NT2/D1 (cell line): ENCODE data around the gene GPR183.

ENCODE experiments used
- DNase-seq: peaks from one replicate; pipeline ENCODE4 v3.0.0-alpha.2; 2011; ENCODE audit warnings: low read depth, low spot score
- H3K27me3 ChIP-seq: 2 replicates; pipeline ENCODE4 v1.6.0; 2011; ENCODE audit warnings: mild to moderate bottlenecking; ENCODE audit not compliant: insufficient read length, insufficient read depth
- H3K36me3 ChIP-seq: 2 replicates; pipeline ENCODE4 v1.6.1; 2011; ENCODE audit warnings: mild to moderate bottlenecking, low read length, mixed read lengths; ENCODE audit not compliant: insufficient read depth, insufficient read length
- H3K4me1 ChIP-seq: 2 replicates; pipeline ENCODE4 v1.5.1; 2011; ENCODE audit not compliant: insufficient read depth, insufficient read length
- H3K4me3 ChIP-seq: 2 replicates; pipeline ENCODE4 v1.5.1; 2011; ENCODE audit warnings: low read depth; ENCODE audit not compliant: insufficient read length
- H3K9ac ChIP-seq: 2 replicates; pipeline ENCODE4 v1.6.0; 2011; ENCODE audit warnings: low read depth; ENCODE audit not compliant: insufficient read length
- H3K9me3 ChIP-seq: 2 replicates; pipeline ENCODE4 v1.5.1; 2011; ENCODE audit warnings: mild to moderate bottlenecking, low read length; ENCODE audit not compliant: insufficient read depth
- SUZ12 ChIP-seq: IDR thresholded peaks from 2 replicates; pipeline ENCODE4 v1.6.1; 2011; ENCODE audit not compliant: insufficient read length, insufficient read depth; ENCODE audit errors: extremely low read depth
- YY1 ChIP-seq: IDR thresholded peaks from 2 replicates; pipeline ENCODE4 v1.6.1; 2011; ENCODE audit not compliant: insufficient read length, insufficient read depth
- ZNF274 ChIP-seq: IDR thresholded peaks from 2 replicates; pipeline ENCODE4 v1.6.1; 2011; ENCODE audit warnings: mild to moderate bottlenecking, low read depth, low read length

GPR183 gene

GRCh38 chr13:99297331-99297730 lies 9.9 kb downstream of the GPR183 start:
- H3K9ac ChIP-seq: no peak overlapping the region
- H3K9me3 ChIP-seq: no peaks in the 10 kb centered on the region
- TF ChIP-seq ZNF274 (no peak), SUZ12 (no peak), YY1 (no peak)
- no peak for DNase-seq
- peaks cover 14% of the 10 kb centered on the region for H3K36me3 ChIP-seq
- H3K4me1 ChIP-seq: no peaks in the 10 kb centered on the region
- H3K27me3 ChIP-seq: no peaks in the 10 kb centered on the region
- no peak overlapping the region for H3K4me3 ChIP-seq

DNA sequence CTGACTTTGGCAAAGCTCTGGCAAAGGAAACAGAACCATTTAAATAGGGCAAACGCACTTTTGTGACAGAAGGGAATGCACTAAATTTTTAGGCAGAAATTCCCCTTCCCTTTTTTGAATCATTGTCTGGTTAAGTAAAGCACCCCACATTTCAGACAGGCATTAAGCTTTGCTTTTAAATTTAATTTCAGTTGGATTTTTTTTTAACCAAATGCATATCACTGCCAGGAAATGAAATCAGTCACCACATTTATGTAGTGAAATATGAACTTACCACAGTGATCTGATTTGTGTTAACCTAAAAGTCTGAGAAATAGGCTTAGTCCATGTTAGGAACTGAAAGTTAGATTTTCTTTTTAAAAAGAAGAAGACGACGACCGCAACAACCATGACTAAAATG lies 10.8 kb downstream of the GPR183 start:
- Histone ChIP-seq H3K27me3 (no peaks in the 10 kb centered on the region), H3K9ac (no peak overlapping the region), H3K36me3 (peaks cover 14% of the 10 kb centered on the region), H3K4me1 (no peaks in the 10 kb centered on the region), H3K9me3 (no peaks in the 10 kb centered on the region), H3K4me3 (no peak overlapping the region)
- TF ChIP-seq YY1: no peak
- TF ChIP-seq SUZ12: no peak
- no peak for TF ChIP-seq ZNF274
- DNase-seq: no peak

GRCh38 chr13:99295488-99296252 lies 11.5 kb downstream of the GPR183 start:
- Histone ChIP-seq H3K4me1 (no peaks in the 10 kb centered on the region), H3K36me3 (peaks cover 14% of the 10 kb centered on the region), H3K9ac (no peak overlapping the region), H3K27me3 (no peaks in the 10 kb centered on the region), H3K4me3 (no peak overlapping the region), H3K9me3 (no peaks in the 10 kb centered on the region)
- TF ChIP-seq SUZ12 (no peak), ZNF274 (no peak), YY1 (no peak)
- DNase-seq: no peak

GRCh38 chr13:99294958-99295357 lies 12.2 kb downstream of the GPR183 start:
- Histone ChIP-seq H3K4me3 (no peak overlapping the region), H3K9ac (no peak overlapping the region), H3K27me3 (no peaks in the 10 kb centered on the region), H3K9me3 (no peaks in the 10 kb centered on the region), H3K4me1 (no peaks in the 10 kb centered on the region), H3K36me3 (peaks cover 16% of the 10 kb centered on the region)
- DNase-seq: no peak
- no peak for TF ChIP-seq SUZ12
- TF ChIP-seq ZNF274: no peak
- no peak for TF ChIP-seq YY1

DNA sequence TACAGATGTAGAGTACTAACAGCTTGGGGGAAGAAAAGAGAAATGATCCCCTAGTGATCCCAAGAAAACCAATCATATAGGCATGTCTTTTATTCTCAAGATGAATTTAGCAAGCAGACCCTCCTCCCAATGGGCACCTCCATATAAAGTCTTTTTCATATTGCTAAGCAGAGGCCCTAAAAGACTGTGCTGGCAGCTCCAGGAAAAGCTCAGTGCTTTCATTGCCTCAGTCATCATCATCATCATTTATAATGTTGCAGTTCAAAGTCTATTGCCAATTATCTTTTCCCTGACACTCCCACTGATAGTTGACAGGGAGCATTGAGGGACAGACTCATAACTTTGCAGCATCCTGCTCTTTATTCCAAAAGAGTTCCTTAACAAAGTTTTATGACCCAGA lies 13.0 kb downstream of the GPR183 start:
- H3K9ac ChIP-seq: no peak overlapping the region
- H3K27me3 ChIP-seq: no peaks in the 10 kb centered on the region
- no peak for DNase-seq
- no peaks in the 10 kb centered on the region for H3K9me3 ChIP-seq
- no peak for TF ChIP-seq YY1
- TF ChIP-seq ZNF274: no peak
- no peak for TF ChIP-seq SUZ12
- H3K4me3 ChIP-seq: no peak overlapping the region
- H3K4me1 ChIP-seq: no peaks in the 10 kb centered on the region
- peaks cover 17% of the 10 kb centered on the region for H3K36me3 ChIP-seq

GRCh38 chr13:99293178-99293577 lies 14.0 kb downstream of the GPR183 start:
- peaks cover 17% of the 10 kb centered on the region for H3K36me3 ChIP-seq
- no peak for TF ChIP-seq SUZ12
- no peak for TF ChIP-seq YY1
- no peak for TF ChIP-seq ZNF274

DNA sequence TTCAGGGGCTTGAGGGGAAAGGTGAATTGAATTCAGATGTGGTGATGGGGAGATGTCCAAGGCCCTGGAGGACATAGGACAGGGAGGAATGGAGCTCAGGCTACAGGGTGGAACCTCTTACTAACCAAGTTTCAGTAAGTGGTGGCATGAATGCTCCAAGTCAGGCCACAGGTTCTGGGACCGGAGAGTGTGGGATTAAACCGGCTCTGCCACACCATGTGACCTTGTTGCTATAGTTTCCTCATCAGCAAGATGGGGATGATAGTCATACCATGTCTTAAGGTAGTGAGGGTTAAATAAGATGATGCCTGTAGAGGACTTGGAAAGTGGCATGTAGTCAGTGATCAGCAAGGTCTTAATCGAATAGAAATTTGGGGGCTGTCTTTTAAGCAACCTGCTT lies 16.3 kb downstream of the GPR183 start:
- no peaks in the 10 kb centered on the region for H3K4me1 ChIP-seq
- H3K9ac ChIP-seq: no peak overlapping the region
- no peaks in the 10 kb centered on the region for H3K27me3 ChIP-seq
- H3K9me3 ChIP-seq: no peaks in the 10 kb centered on the region
- DNase-seq: no peak
- H3K36me3 ChIP-seq: peaks cover 16% of the 10 kb centered on the region
- no peak for TF ChIP-seq SUZ12
- TF ChIP-seq YY1: no peak
- no peak for TF ChIP-seq ZNF274
- no peak overlapping the region for H3K4me3 ChIP-seq

More at GRCh38 chr13:99293178-99293577, 14.0 kb downstream of the GPR183 start:
- Histone ChIP-seq H3K9me3 (no peaks in the 10 kb centered on the region), H3K4me3 (no peak overlapping the region), H3K9ac (no peak overlapping the region), H3K4me1 (no peaks in the 10 kb centered on the region), H3K27me3 (no peaks in the 10 kb centered on the region)
- no peak for DNase-seq
